Right atrium auricular region (tissue), 2 donors: ENCODE results near the gene MCF2L. TPM values are rescaled to one million over a fixed set of nuclear protein-coding genes. Genes with fewer than 3 reads are reported as not detected.

ENCODE experiments used
- DNase-seq: peaks from one replicate; pipeline ENCODE4 v3.0.0-alpha.2; 2019; ENCODE audit warnings: low spot score
- H3K27ac ChIP-seq, 2 donors: fragments of 200-600 bp; sonication (generic); 1 replicate in 1 of 2; 2 replicates in 1 of 2; pipeline ENCODE4 v1.5.1; 2016 to 2019
- H3K27me3 ChIP-seq, 2 donors: fragments of 200-600 bp; sonication (generic); one replicate each; pipeline versions ENCODE4 v1.5.1 to v1.6.0; 2017 to 2019
- H3K36me3 ChIP-seq: fragments of 200-600 bp; sonication (generic); one replicate; pipeline ENCODE4 v1.5.1; 2016
- H3K4me1 ChIP-seq, 2 donors: fragments of 200-600 bp; sonication (generic); one replicate each; pipeline versions ENCODE4 v1.5.1 to v1.6.0; 2017 to 2019
- H3K4me3 ChIP-seq, 2 donors: fragments of 200-600 bp; sonication (generic); 1 replicate in 1 of 2; 2 replicates in 1 of 2; pipeline ENCODE4 v1.5.1; 2017 to 2019; ENCODE audit warnings: mild to moderate bottlenecking in 1 of 2, moderate library complexity in 1 of 2
- H3K9me3 ChIP-seq, 2 donors: fragments of 200-600 bp; sonication (generic); one replicate each; pipeline ENCODE4 v1.5.1; 2019
- total RNA-seq, 2 donors: library from RNA; depleted of rRNA; stranded (reverse); fragments of >200 nt; gene quantifications; one replicate each; pipeline ENCODE4 v1.1.0, GENCODE V29; 2016
- TF ChIP-seq, protein P1 (sequence below), 2 donors: fragments of 200-600 bp; sonication (generic); IDR thresholded peaks; one replicate each; pipeline ENCODE4 v1.5.1; 2019; ENCODE audit warnings: antibody characterized with exemption in 2 of 2

The MCF2L gene
- total RNA-seq, 2 donors from 2014 or later, result 17.1 to 21.6 TPM

GRCh38 chr13:112969692-112970338 is 801 bp downstream of the MCF2L start:
- Histone ChIP-seq H3K4me3 (peak overlapping the region; percentile 53 to 65), H3K36me3 (no peaks in the 10 kb centered on the region), H3K9me3 (no peaks in the 10 kb centered on the region), H3K4me1 (peaks cover 0 to 27% of the 10 kb centered on the region in 2 donors), H3K27ac (peak overlapping the region; percentile 87 to 94), H3K27me3 (no peaks in the 10 kb centered on the region)
- TF ChIP-seq, protein P1, sequence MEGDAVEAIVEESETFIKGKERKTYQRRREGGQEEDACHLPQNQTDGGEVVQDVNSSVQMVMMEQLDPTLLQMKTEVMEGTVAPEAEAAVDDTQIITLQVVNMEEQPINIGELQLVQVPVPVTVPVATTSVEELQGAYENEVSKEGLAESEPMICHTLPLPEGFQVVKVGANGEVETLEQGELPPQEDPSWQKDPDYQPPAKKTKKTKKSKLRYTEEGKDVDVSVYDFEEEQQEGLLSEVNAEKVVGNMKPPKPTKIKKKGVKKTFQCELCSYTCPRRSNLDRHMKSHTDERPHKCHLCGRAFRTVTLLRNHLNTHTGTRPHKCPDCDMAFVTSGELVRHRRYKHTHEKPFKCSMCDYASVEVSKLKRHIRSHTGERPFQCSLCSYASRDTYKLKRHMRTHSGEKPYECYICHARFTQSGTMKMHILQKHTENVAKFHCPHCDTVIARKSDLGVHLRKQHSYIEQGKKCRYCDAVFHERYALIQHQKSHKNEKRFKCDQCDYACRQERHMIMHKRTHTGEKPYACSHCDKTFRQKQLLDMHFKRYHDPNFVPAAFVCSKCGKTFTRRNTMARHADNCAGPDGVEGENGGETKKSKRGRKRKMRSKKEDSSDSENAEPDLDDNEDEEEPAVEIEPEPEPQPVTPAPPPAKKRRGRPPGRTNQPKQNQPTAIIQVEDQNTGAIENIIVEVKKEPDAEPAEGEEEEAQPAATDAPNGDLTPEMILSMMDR (IDR thresholded peaks at IDR 0.05), result no peak
- DNase-seq, result no peak

GRCh38 chr13:112970552-112971287 is 1.7 kb downstream of the MCF2L start:
- TF ChIP-seq, protein P1 (IDR thresholded peaks at IDR 0.05), result no peak
- Histone ChIP-seq H3K9me3 (no peaks in the 10 kb centered on the region), H3K4me1 (peaks cover 0 to 21% of the 10 kb centered on the region in 2 donors), H3K27me3 (no peaks in the 10 kb centered on the region), H3K4me3 (no peak overlapping the region), H3K27ac (no peak overlapping the region), H3K36me3 (no peaks in the 10 kb centered on the region)
- DNase-seq, result no peak

DNA sequence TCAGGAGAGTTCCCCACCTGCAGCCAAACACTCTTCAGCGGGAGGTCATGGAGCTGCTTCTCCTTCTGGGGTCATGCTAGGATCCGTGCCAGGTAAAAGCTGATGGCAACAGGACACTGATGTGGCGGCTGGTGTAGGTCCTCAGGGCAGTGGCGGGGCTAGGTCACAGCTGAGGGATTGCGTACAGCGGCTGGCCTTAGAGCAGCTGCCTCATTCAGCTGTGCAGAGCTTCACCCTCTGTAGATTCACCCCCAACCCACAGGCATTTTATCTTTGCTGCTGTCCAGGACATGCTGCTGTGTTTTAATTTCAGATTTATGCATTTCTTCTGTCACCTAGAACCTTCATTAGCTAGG is 2.3 kb downstream of the MCF2L start:
- no peak for DNase-seq
- no peak overlapping the region for H3K4me3 ChIP-seq
- no peaks in the 10 kb centered on the region for H3K27me3 ChIP-seq

DNA sequence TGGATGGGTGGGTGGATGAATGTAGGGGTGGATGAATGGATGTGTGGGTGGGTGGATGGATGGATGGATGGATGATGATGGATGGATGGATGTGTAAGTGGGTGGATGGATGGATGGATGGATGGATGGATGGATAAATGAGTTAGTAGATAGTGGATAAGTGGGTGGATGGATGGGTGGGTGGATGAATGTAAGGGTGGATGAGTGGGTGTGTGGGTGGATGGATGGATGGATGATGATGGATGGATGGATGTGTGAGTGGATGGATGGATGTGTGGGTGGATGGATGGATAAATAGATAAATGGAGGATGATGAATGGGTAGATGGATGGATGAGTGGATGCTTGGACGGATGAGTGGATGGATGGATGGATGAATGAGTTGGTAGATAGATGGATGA is 3.2 kb downstream of the MCF2L start:
- H3K27me3 ChIP-seq, result no peaks in the 10 kb centered on the region

More for the DNA sequence above, 2.3 kb downstream of the MCF2L start:
- Histone ChIP-seq H3K4me1 (peaks cover 0 to 19% of the 10 kb centered on the region in 2 donors), H3K36me3 (no peaks in the 10 kb centered on the region), H3K9me3 (no peaks in the 10 kb centered on the region), H3K27ac (no peak overlapping the region)
- TF ChIP-seq, protein P1 (IDR thresholded peaks at IDR 0.05), result no peak

DNA sequence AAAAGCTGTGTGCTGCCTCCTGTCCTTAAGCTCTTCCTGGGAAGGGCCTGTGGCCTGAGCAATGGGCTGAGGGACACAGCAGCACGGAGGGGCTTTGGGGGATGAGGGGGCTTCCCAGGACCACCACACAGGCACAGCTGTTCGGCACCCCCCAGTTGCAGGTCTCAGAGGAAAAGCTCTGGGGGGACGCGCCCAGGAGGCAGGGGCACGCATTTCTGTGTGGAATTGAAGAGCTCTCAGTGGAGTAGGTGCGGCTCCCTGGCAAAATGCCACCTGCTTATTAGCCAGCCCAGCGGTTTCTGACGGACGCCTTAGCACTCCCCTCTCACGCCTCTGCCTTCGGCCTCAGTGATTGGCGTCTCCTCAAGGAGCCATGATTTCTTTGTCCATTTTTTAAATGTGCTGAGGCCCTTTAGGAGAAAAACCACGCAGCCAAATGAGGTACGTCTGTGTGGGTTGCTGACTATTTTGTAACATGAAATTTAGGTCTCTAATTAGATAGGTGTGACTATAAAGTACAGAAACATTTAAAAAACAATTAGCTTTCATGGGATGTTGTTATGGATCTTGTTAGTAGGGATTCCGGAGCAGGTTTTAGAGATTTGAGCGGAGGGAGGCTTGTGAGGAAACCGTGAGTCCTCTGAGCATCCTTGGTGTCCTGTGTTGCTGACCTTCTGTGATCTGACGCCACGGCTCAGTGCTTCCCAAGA is 4.0 kb downstream of the MCF2L start:
- DNase-seq, result no peak
- TF ChIP-seq, protein P1 (IDR thresholded peaks at IDR 0.05), result no peak
- H3K36me3 ChIP-seq, result no peaks in the 10 kb centered on the region
- no peak overlapping the region for H3K27ac ChIP-seq
- H3K4me1 ChIP-seq, result peaks cover 0 to 21% of the 10 kb centered on the region in 2 donors
- no peaks in the 10 kb centered on the region for H3K9me3 ChIP-seq
- H3K27me3 ChIP-seq, result no peaks in the 10 kb centered on the region
- H3K4me3 ChIP-seq, result no peak overlapping the region

More for the DNA sequence above, 3.2 kb downstream of the MCF2L start:
- Histone ChIP-seq H3K4me1 (peaks cover 0 to 19% of the 10 kb centered on the region in 2 donors), H3K9me3 (no peaks in the 10 kb centered on the region), H3K27ac (no peak overlapping the region), H3K4me3 (no peak overlapping the region), H3K36me3 (no peaks in the 10 kb centered on the region)
- DNase-seq, result no peak
- TF ChIP-seq, protein P1 (IDR thresholded peaks at IDR 0.05), result no peak
